WTC11 (cell line): Measurements from ENCODE around the gene ZNF768. TPM values are rescaled to one million over a fixed set of nuclear protein-coding genes. Genes with fewer than 3 reads are reported as not detected.

Experiments used
- ATAC-seq: fragments of 200-7000 bp; cut with Tn5 transposase; 2 replicates; pipeline ENCODE4 v1.10.0; 2021; ENCODE audit warnings: mild to moderate bottlenecking, moderate library complexity
- CTCF ChIA-PET: fragments of 300-600 bp; sonication (Branson Sonifier 250); formaldehyde crosslinking; loops from one replicate; lab custom pipeline; 2021; ENCODE audit warnings: antibody characterized with exemption; lab: Charles Lee
- POLR2A ChIA-PET: fragments of 350-600 bp; sonication (Branson Sonifier 250); formaldehyde crosslinking; loops from one replicate; lab custom pipeline; 2021; ENCODE audit warnings: antibody characterized with exemption; lab: Charles Lee
- DNase-seq: peaks from one replicate; pipeline ENCODE4 v3.0.0; 2021; ENCODE audit warnings: low spot score
- H3K27ac Mint-ChIP-seq: 2 replicates; pipeline ENCODE4 v1.8.0; 2021; ENCODE audit warnings: mixed read lengths
- H3K27me3 Mint-ChIP-seq: 2 replicates; pipeline ENCODE4 v1.8.0; 2021; ENCODE audit warnings: low read depth, mild to moderate bottlenecking, moderate library complexity, mixed read lengths
- H3K36me3 Mint-ChIP-seq: 2 replicates; pipeline ENCODE4 v1.8.0; 2021; ENCODE audit warnings: mixed read lengths
- H3K4me1 Mint-ChIP-seq: 2 replicates; pipeline ENCODE4 v1.8.0; 2022; ENCODE audit warnings: mixed read lengths
- H3K4me3 Mint-ChIP-seq: 2 replicates; pipeline ENCODE4 v1.8.0; 2021; ENCODE audit warnings: mild to moderate bottlenecking, moderate library complexity, mixed read lengths
- H3K9me3 Mint-ChIP-seq: 2 replicates; pipeline ENCODE4 v1.8.0; 2021; ENCODE audit warnings: mixed read lengths
- ARID4B ChIP-seq: sonication (generic); formaldehyde crosslinking; IDR thresholded peaks from 2 replicates; pipeline ENCODE4 v1.8.0; 2023; ENCODE audit warnings: missing genetic modification reagents, mild to moderate bottlenecking, borderline replicate concordance
- E2F1 ChIP-seq: sonication (generic); formaldehyde crosslinking; IDR thresholded peaks from 2 replicates; pipeline ENCODE4 v1.8.0; 2022; ENCODE audit warnings: mild to moderate bottlenecking, missing genetic modification reagents
- ERG ChIP-seq: fragments of 250-450 bp; sonication (Bioruptor Pico); IDR thresholded peaks from 2 replicates; pipeline ENCODE4 v1.8.0; 2021; ENCODE audit warnings: mild to moderate bottlenecking
- FOXJ3 ChIP-seq: sonication (generic); formaldehyde crosslinking; IDR thresholded peaks from 2 replicates; pipeline ENCODE4 v1.9.0; 2021; ENCODE audit warnings: missing genetic modification reagents, mild to moderate bottlenecking, borderline replicate concordance
- GTF2I ChIP-seq: fragments of 250-450 bp; sonication (Bioruptor Pico); conservative IDR thresholded peaks from 2 replicates; pipeline ENCODE4 v1.4.0; 2021; ENCODE audit warnings: mild to moderate bottlenecking
- HMGA2 ChIP-seq: fragments of 250-450 bp; sonication (Bioruptor Pico); IDR thresholded peaks from 2 replicates; pipeline ENCODE4 v1.4.0; 2021; ENCODE audit warnings: mild to moderate bottlenecking, moderate library complexity
- JUN ChIP-seq: sonication (generic); formaldehyde crosslinking; IDR thresholded peaks from 2 replicates; pipeline ENCODE4 v1.8.0; 2023; ENCODE audit warnings: mild to moderate bottlenecking, missing genetic modification reagents
- MAX ChIP-seq: sonication (generic); formaldehyde crosslinking; IDR thresholded peaks from 2 replicates; pipeline ENCODE4 v1.8.0; 2022; ENCODE audit warnings: mild to moderate bottlenecking, missing genetic modification reagents
- NR2C2 ChIP-seq: sonication (generic); formaldehyde crosslinking; IDR thresholded peaks from 2 replicates; pipeline ENCODE4 v1.8.0; 2022; ENCODE audit warnings: mild to moderate bottlenecking, missing genetic modification reagents
- NR3C1 ChIP-seq: sonication (generic); formaldehyde crosslinking; conservative IDR thresholded peaks from 2 replicates; pipeline ENCODE4 v1.8.1; 2023; ENCODE audit warnings: low read depth, mild to moderate bottlenecking, missing genetic modification reagents
- SMAD3 ChIP-seq: sonication (generic); formaldehyde crosslinking; IDR thresholded peaks from 2 replicates; pipeline ENCODE4 v1.8.0; 2022; ENCODE audit warnings: missing genetic modification reagents, mild to moderate bottlenecking, borderline replicate concordance
- STAT6 ChIP-seq: sonication (generic); formaldehyde crosslinking; conservative IDR thresholded peaks from 2 replicates; pipeline ENCODE4 v1.8.1; 2023; ENCODE audit warnings: mild to moderate bottlenecking, low read depth, missing genetic modification reagents, moderate library complexity
- TEAD4 ChIP-seq: sonication (generic); formaldehyde crosslinking; IDR thresholded peaks from 2 replicates; pipeline ENCODE4 v1.8.0; 2022; ENCODE audit warnings: mild to moderate bottlenecking, missing genetic modification reagents
- ZBTB43 ChIP-seq: sonication (generic); formaldehyde crosslinking; IDR thresholded peaks from 2 replicates; pipeline ENCODE4 v1.8.1; 2023; ENCODE audit warnings: mild to moderate bottlenecking, missing genetic modification reagents
- ZNF219 ChIP-seq: sonication (generic); formaldehyde crosslinking; IDR thresholded peaks from 2 replicates; pipeline ENCODE4 v1.8.0; 2023; ENCODE audit warnings: missing genetic modification reagents, mild to moderate bottlenecking, borderline replicate concordance
- ZNF263 ChIP-seq: sonication (generic); formaldehyde crosslinking; IDR thresholded peaks from 2 replicates; pipeline ENCODE4 v1.8.1; 2022; ENCODE audit warnings: low read depth, mild to moderate bottlenecking, moderate library complexity, missing genetic modification reagents
- ZNF671 ChIP-seq: fragments of 250-450 bp; sonication (Bioruptor Pico); IDR thresholded peaks from 2 replicates; pipeline ENCODE4 v1.8.0; 2021; ENCODE audit warnings: mild to moderate bottlenecking
- total RNA-seq: library from RNA; stranded (reverse); gene quantifications from 3 replicates; pipeline ENCODE4 v1.2.3, GENCODE V29; 2021

ZNF768 gene
- total RNA-seq, 1 experiment from 2014 or later, result 35.9 TPM

- TF ChIP-seq ZNF263 (CRISPR knock-in tag) (no peak), HMGA2 (CRISPR knock-in tag) (no peak), E2F1 (CRISPR knock-in tag) (no peak), SMAD3 (CRISPR knock-in tag) (no peak), TEAD4 (CRISPR knock-in tag) (no peak)
Measured at GRCh38 chr16:30510376-30510938, 15.9 kb downstream of the ZNF768 start (continued).

- Mint-ChIP-seq H3K27ac (no peak overlapping the region), H3K4me3 (no peak overlapping the region), H3K4me1 (no peaks in the 10 kb centered on the region), H3K27me3 (peaks cover 4% of the 10 kb centered on the region), H3K9me3 (no peaks in the 10 kb centered on the region), H3K36me3 (no peaks in the 10 kb centered on the region)
- DNase-seq (no peak), ATAC-seq (no peak)
- no peak for TF ChIP-seq JUN (CRISPR knock-in tag)
- no peak for TF ChIP-seq STAT6 (CRISPR knock-in tag)
- TF ChIP-seq ZNF219 (CRISPR knock-in tag), result no peak
- TF ChIP-seq ERG (CRISPR knock-in tag), result no peak
- no peak for TF ChIP-seq ZBTB43
- no peak for TF ChIP-seq SMAD3 (CRISPR knock-in tag)
- no peak for TF ChIP-seq GTF2I (CRISPR knock-in tag)
- no peak for TF ChIP-seq FOXJ3 (CRISPR knock-in tag)
- TF ChIP-seq ARID4B (CRISPR knock-in tag), result no peak
- TF ChIP-seq NR3C1 (CRISPR knock-in tag), result no peak
- TF ChIP-seq MAX (CRISPR knock-in tag), result no peak
- TF ChIP-seq ZNF671 (CRISPR knock-in tag), result no peak
- no peak for TF ChIP-seq NR2C2 (CRISPR knock-in tag)
- POLR2A ChIA-PET, result interaction anchor here (0.6 kb wide), 1 partner anchor 77 kb away, joined by 3 read pairs; no protein-coding TSS in a partner anchor
- CTCF ChIA-PET, result interaction anchor here (1.1 to 1.5 kb wide), 2 partner anchors 79 to 89 kb away, joined by 3 to 9 read pairs; partner anchors contain the start of gene DCTPP1
Measured at GRCh38 chr16:30509081-30509765, 17.1 kb downstream of the ZNF768 start.
